HepG2 (cell line): ENCODE measurements around the gene NFE2. TPM values are rescaled to one million over a fixed set of nuclear protein-coding genes. Genes with fewer than 3 reads are reported as not detected.

Experiments used
- ARNT ChIP-seq: fragments of 450-650 bp; IDR thresholded peaks from 2 replicates; pipeline ENCODE4 v1.6.1; 2017
- E2F2 ChIP-seq: sonication (generic); formaldehyde crosslinking; IDR thresholded peaks from 2 replicates; pipeline ENCODE4 v1.4.0; 2020; ENCODE audit warnings: missing genetic modification reagents, borderline replicate concordance
- FOXK1 ChIP-seq: sonication (generic); formaldehyde crosslinking; IDR thresholded peaks from 2 replicates; pipeline ENCODE4 v1.4.0; 2020; ENCODE audit warnings: low read depth, missing genetic modification reagents, borderline replicate concordance
- FOXK2 ChIP-seq: fragments of 450-650 bp; IDR thresholded peaks from 2 replicates; pipeline ENCODE4 v1.6.1; 2016
- FOXM1 ChIP-seq: sonication (generic); formaldehyde crosslinking; IDR thresholded peaks from 2 replicates; pipeline ENCODE4 v1.5.0; 2020; ENCODE audit warnings: missing genetic modification reagents
- HMG20A ChIP-seq: IDR thresholded peaks from 2 replicates; pipeline ENCODE4 v1.6.1; 2016; ENCODE audit warnings: borderline replicate concordance
- MAFG ChIP-seq: sonication (generic); formaldehyde crosslinking; IDR thresholded peaks from 2 replicates; pipeline ENCODE4 v1.5.1; 2020; ENCODE audit warnings: mild to moderate bottlenecking, missing genetic modification reagents
- MAX ChIP-seq: IDR thresholded peaks from 2 replicates; pipeline ENCODE4 v1.6.1; 2012; ENCODE audit warnings: inconsistent platforms
- MNT ChIP-seq: fragments of 450-650 bp; IDR thresholded peaks from 2 replicates; pipeline ENCODE4 v1.6.1; 2016
- MYC ChIP-seq: sonication (generic); formaldehyde crosslinking; IDR thresholded peaks from 2 replicates; pipeline ENCODE4 v1.9.0; 2021; ENCODE audit warnings: missing genetic modification reagents, borderline replicate concordance
- TARDBP ChIP-seq: sonication (generic); formaldehyde crosslinking; IDR thresholded peaks from 2 replicates; pipeline ENCODE4 v1.8.0; 2022; ENCODE audit warnings: mild to moderate bottlenecking, missing genetic modification reagents
- ZBTB2 ChIP-seq: sonication (generic); formaldehyde crosslinking; IDR thresholded peaks from 2 replicates; pipeline ENCODE4 v1.8.0; 2022; ENCODE audit warnings: low read depth, missing genetic modification reagents
- ZHX1 ChIP-seq: sonication (generic); formaldehyde crosslinking; IDR thresholded peaks from 2 replicates; pipeline ENCODE4 v1.8.1; 2022; ENCODE audit warnings: low read depth, mild to moderate bottlenecking, missing genetic modification reagents
- ZNF609 ChIP-seq: sonication (generic); formaldehyde crosslinking; IDR thresholded peaks from 2 replicates; pipeline ENCODE4 v1.4.0; 2020; ENCODE audit warnings: mild to moderate bottlenecking, missing genetic modification reagents, borderline replicate concordance
- ZNF660 ChIP-seq: sonication (generic); formaldehyde crosslinking; IDR thresholded peaks from 2 replicates; pipeline ENCODE4 v1.5.1; 2020; ENCODE audit warnings: mild to moderate bottlenecking, low read depth, missing genetic modification reagents, borderline replicate concordance
- ZNF747 ChIP-seq: sonication (generic); formaldehyde crosslinking; IDR thresholded peaks from 2 replicates; pipeline ENCODE4 v1.8.1; 2023; ENCODE audit warnings: missing genetic modification reagents, mild to moderate bottlenecking, borderline replicate concordance
- polyA plus RNA-seq, 8 experiments: library from polyadenylated mRNA; depleted of rRNA in 3 of 8; stranded (reverse) in 7 of 8; unstranded in 1 of 8; fragments of >200 nt; fragmentation: Illumina TruSeq in 4 of 8; extraction: Trizol in 4 of 8; gene quantifications; 2 replicates each; pipeline versions ENCODE4 v1.2.1 to v1.2.3, GENCODE V29; 2011 to 2016; ENCODE audit warnings: low read depth in 4 of 8, missing spikeins in 1 of 8, mixed read lengths in 1 of 8; ENCODE audit not compliant: insufficient read depth in 1 of 8
- total RNA-seq, 5 experiments: library from RNA; depleted of rRNA; stranded (reverse); fragments of >200 nt; fragmentation: Illumina TruSeq; extraction: Trizol; gene quantifications; 2 replicates each; pipeline ENCODE4 v1.2.3, GENCODE V29; 2016; ENCODE audit warnings: low read depth in 1 of 5

NFE2 gene
- total and polyA plus RNA-seq, 2 of the 13 experiments (the other 11 are each of a cell fraction or from before 2014, with no cell fraction given), result 4.5 to 7.8 TPM

GRCh38 chr12:54279632-54280467 is 21.0 kb downstream of the NFE2 start, which contains the start of gene CBX5 (continued):
- TF ChIP-seq FOXM1 (no peak), ZHX1 (0 out of 2 replicates have a peak, but pooled peaks have one; percentile 56), ZNF609 (CRISPR knock-in tag) (no peak; the same call in 1 of the 2 replicates), ZNF747 (CRISPR knock-in tag) (no peak), MYC (CRISPR knock-in tag) (no peak; the same call in 1 of the 2 replicates), MAFG (CRISPR knock-in tag) (no peak), ZBTB2 (CRISPR knock-in tag) (no peak), ARNT (no peak), FOXK2 (peak; percentile 51; the same call in 1 of the 2 replicates), MAX (peak; percentile 97), FOXK1 (no peak), E2F2 (CRISPR knock-in tag) (peak; percentile 43; the same call in 1 of the 2 replicates), MNT (peak; percentile 91), ZNF660 (no peak), TARDBP (peak; percentile 51), HMG20A (CRISPR knock-in tag) (no peak)
